Measurements from ENCODE around the gene USP17L20.
"Not testable (repeated sequence)": the region's sequence is repeated elsewhere in the genome, so short reads cannot be mapped to it uniquely, and the experiment has no call there.

DNA sequence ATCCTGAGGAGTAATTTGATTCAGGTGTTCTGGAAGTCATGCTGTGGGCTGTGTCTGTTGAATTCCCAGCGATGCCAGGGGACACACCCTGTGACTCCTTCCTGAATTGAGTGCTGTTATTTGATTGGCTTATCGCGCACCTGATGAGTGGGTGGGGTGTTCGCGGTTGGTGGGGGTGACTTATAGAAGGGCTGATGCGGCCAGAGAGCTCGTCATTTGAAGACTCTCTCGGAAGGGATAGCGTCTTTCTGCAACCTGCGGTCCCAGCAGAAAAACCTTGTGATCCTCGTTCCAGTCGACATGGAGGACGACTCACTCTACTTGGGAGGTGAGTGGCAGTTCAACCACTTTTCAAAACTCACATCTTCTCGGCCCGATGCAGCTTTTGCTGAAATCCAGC lies 9.4 kb downstream of the USP17L20 start, which contains the start of gene USP17L22:
- TF ChIP-seq CEBPB, SP1 (IDR thresholded peaks at IDR 0.05; ENCODE audit: low read depth): not testable (repeated sequence)

All from HCT116 (cell line).